ENCODE data around the gene TCF7L1.
"Not testable (repeated sequence)": the region's sequence is repeated elsewhere in the genome, so short reads cannot be mapped to it uniquely, and the experiment has no call there.

Gene TCF7L1

GRCh38 chr2:85132834-85133637 lies at the start of gene TCF7L1:
TCF7L1 (plus strand) TSS chr2:85133392; CDS start chr2:85133685, 293 bp downstream.
- DNase-seq: peak; percentile 22

GRCh38 chr2:85085563-85085962 lies 47.6 kb upstream of the TCF7L1 start:
- DNase-seq: no peak

- no peak for DNase-seq
These were observed 45.7 kb upstream of the TCF7L1 start for GRCh38 chr2:85087541-85087940.

- no peak for DNase-seq
These were observed 44.3 kb upstream of the TCF7L1 start for GRCh38 chr2:85088921-85089320.

- DNase-seq: no peak
These were observed 43.6 kb upstream of the TCF7L1 start for GRCh38 chr2:85089585-85089984.

GRCh38 chr2:85091838-85092237 lies 41.4 kb upstream of the TCF7L1 start:
- DNase-seq: no peak

GRCh38 chr2:85095094-85095493 lies 38.1 kb upstream of the TCF7L1 start:
- no peak for DNase-seq

- DNase-seq: no peak
These were observed 36.6 kb upstream of the TCF7L1 start for GRCh38 chr2:85096616-85097015.

GRCh38 chr2:85104228-85104627 lies 29.0 kb upstream of the TCF7L1 start:
- DNase-seq: no peak

GRCh38 chr2:85106489-85107180 lies 26.6 kb upstream of the TCF7L1 start:
- no peak for DNase-seq

- no peak for DNase-seq
These were observed 22.1 kb upstream of the TCF7L1 start for GRCh38 chr2:85110991-85111560.

- DNase-seq: no peak
These were observed 21.3 kb upstream of the TCF7L1 start for GRCh38 chr2:85111819-85112281.

GRCh38 chr2:85112906-85113625 lies 20.1 kb upstream of the TCF7L1 start:
- DNase-seq: no peak

GRCh38 chr2:85114586-85115330 lies 18.4 kb upstream of the TCF7L1 start:
- DNase-seq: no peak

GRCh38 chr2:85116207-85116606 lies 17.0 kb upstream of the TCF7L1 start:
- DNase-seq: no peak

- no peak for DNase-seq
These were observed 13.3 kb upstream of the TCF7L1 start for GRCh38 chr2:85119900-85120299.

GRCh38 chr2:85120363-85120762 lies 12.8 kb upstream of the TCF7L1 start:
- no peak for DNase-seq

GRCh38 chr2:85126462-85126861 lies 6.7 kb upstream of the TCF7L1 start:
- not testable (repeated sequence) for DNase-seq

- no peak for DNase-seq
These were observed 3.3 kb upstream of the TCF7L1 start for GRCh38 chr2:85129861-85130260.

- no peak for DNase-seq
These were observed 2.8 kb upstream of the TCF7L1 start for GRCh38 chr2:85130407-85130806.

- DNase-seq: no peak
These were observed 2.1 kb upstream of the TCF7L1 start for GRCh38 chr2:85131116-85131515.

- no peak for DNase-seq
These were observed 795 bp upstream of the TCF7L1 start for GRCh38 chr2:85132397-85132796.
